Activated CD4-positive, alpha-beta T cell treated with anti-CD3 and anti-CD28 coated beads for 36 hours (primary cell): ENCODE measurements around the gene SERPINB10. TPM values are rescaled to one million over a fixed set of nuclear protein-coding genes. Genes with fewer than 3 reads are reported as not detected.

ENCODE experiments used
- ATAC-seq: fragments of 200-7000 bp; cut with Tn5 transposase; one replicate; pipeline ENCODE4 v1.10.0; 2021; ENCODE audit warnings: mild to moderate bottlenecking, moderate library complexity
- CTCF ChIA-PET: fragments of 350-600 bp; sonication (Branson Sonifier 250); formaldehyde crosslinking; loops from one replicate; lab custom pipeline; 2021; ENCODE audit warnings: antibody characterized with exemption; lab: Charles Lee
- POLR2A ChIA-PET: fragments of 350-600 bp; sonication (Branson Sonifier 250); formaldehyde crosslinking; loops from one replicate; lab custom pipeline; 2021; ENCODE audit warnings: antibody characterized with exemption, inconsistent platforms; lab: Charles Lee
- DNase-seq: peaks from one replicate; pipeline ENCODE4 v3.0.0-alpha.2; 2020
- H3K27ac Mint-ChIP-seq: one replicate; pipeline ENCODE4 v1.8.0; 2021; ENCODE audit warnings: mixed read lengths
- H3K27me3 Mint-ChIP-seq: one replicate; pipeline ENCODE4 v1.8.0; 2021; ENCODE audit warnings: mixed read lengths
- H3K36me3 Mint-ChIP-seq: one replicate; pipeline ENCODE4 v1.8.0; 2021; ENCODE audit warnings: low read depth, mixed read lengths
- H3K4me1 Mint-ChIP-seq: one replicate; pipeline ENCODE4 v1.8.0; 2021; ENCODE audit warnings: mixed read lengths
- H3K4me3 Mint-ChIP-seq: one replicate; pipeline ENCODE4 v1.8.0; 2021; ENCODE audit warnings: mild to moderate bottlenecking, moderate library complexity, mixed read lengths
- H3K9me3 Mint-ChIP-seq: one replicate; pipeline ENCODE4 v1.8.0; 2021; ENCODE audit warnings: low read depth, mixed read lengths
- intact Hi-C, 2 experiments: fragments of 100-400 bp; cut with DNase I in 1 of 2; cut with micrococcal nuclease in 1 of 2; formaldehyde crosslinking; loops; one replicate each; pipeline versions ENCODE4 v1.14.2 to v1.15.1; 2022 to 2024; cut with DNase I, micrococcal nuclease
- total RNA-seq, 2 experiments: library from RNA; stranded (reverse); gene quantifications; one replicate each; pipeline ENCODE4 v1.2.3, GENCODE V29; 2021

SERPINB10 gene
- total RNA-seq, 2 experiments from 2014 or later: not detected

- intact Hi-C loops: loop anchor here (1.0 to 2.0 kb wide), 6 partner anchors 11 to 791 kb away; partner anchors contain the start of gene SERPINB8 (in 1 of the 2)
- Mint-ChIP-seq H3K4me1 (peaks cover 43% of the 10 kb centered on the region), H3K27me3 (peaks cover 23% of the 10 kb centered on the region), H3K36me3 (peaks cover 15% of the 10 kb centered on the region), H3K4me3 (peak overlapping the region; percentile 7), H3K9me3 (peaks cover 5% of the 10 kb centered on the region), H3K27ac (peak overlapping the region; percentile 79)
- DNase-seq (peak; percentile 64), ATAC-seq (peak; percentile 53)
- POLR2A ChIA-PET: interaction anchor here (1.0 kb wide), 1 partner anchor 19 kb away, joined by 5 read pairs; no protein-coding TSS in a partner anchor
- CTCF ChIA-PET: interaction anchor here (0.7 to 1.0 kb wide), 4 partner anchors 8 to 42 kb away, joined by 3 to 5 read pairs (median 4); no protein-coding TSS in a partner anchor
Measured at GRCh38 chr18:63951302-63951705, 43.5 kb downstream of the SERPINB10 start.

- ChIA-PET CTCF (interaction anchor here (0.9 to 3.6 kb wide), 3 partner anchors 10 to 67 kb away, joined by 3 to 19 read pairs (median 3); partner anchors contain the start of gene SERPINB2), POLR2A (no interaction called here)
- Mint-ChIP-seq H3K4me3 (no peak overlapping the region), H3K27me3 (peaks cover 18% of the 10 kb centered on the region), H3K36me3 (peaks cover 15% of the 10 kb centered on the region), H3K27ac (no peak overlapping the region), H3K4me1 (peaks cover 28% of the 10 kb centered on the region), H3K9me3 (peaks cover 5% of the 10 kb centered on the region)
- intact Hi-C loops: no loop called here
- DNase-seq (no peak), ATAC-seq (no peak)
Measured at GRCh38 chr18:63953811-63954210, 46.1 kb downstream of the SERPINB10 start.

- Mint-ChIP-seq H3K27me3 (peaks cover 29% of the 10 kb centered on the region), H3K36me3 (peaks cover 15% of the 10 kb centered on the region), H3K4me3 (no peak overlapping the region), H3K9me3 (peaks cover under 1% of the 10 kb centered on the region), H3K27ac (no peak overlapping the region), H3K4me1 (peaks cover 8% of the 10 kb centered on the region)
- ChIA-PET CTCF (no interaction called here), POLR2A (no interaction called here)
- intact Hi-C loops: no loop called here
- DNase-seq (no peak), ATAC-seq (no peak)
Measured at GRCh38 chr18:63956755-63957154, 49.0 kb downstream of the SERPINB10 start.

GRCh38 chr18:63960891-63961290 is 53.1 kb downstream of the SERPINB10 start:
- peaks cover 7% of the 10 kb centered on the region for H3K4me1 Mint-ChIP-seq
- H3K27ac Mint-ChIP-seq: no peak overlapping the region
- intact Hi-C loops: no loop called here
- DNase-seq (no peak), ATAC-seq (no peak)
- POLR2A ChIA-PET: no interaction called here
- CTCF ChIA-PET: interaction anchor here (1.4 kb wide), 1 partner anchor 14 kb away, joined by 3 read pairs; no protein-coding TSS in a partner anchor
- H3K4me3 Mint-ChIP-seq: no peak overlapping the region
- H3K36me3 Mint-ChIP-seq: peaks cover 6% of the 10 kb centered on the region
- no peaks in the 10 kb centered on the region for H3K9me3 Mint-ChIP-seq
- H3K27me3 Mint-ChIP-seq: peaks cover 27% of the 10 kb centered on the region

- Mint-ChIP-seq H3K4me1 (peaks cover 7% of the 10 kb centered on the region), H3K4me3 (no peak overlapping the region), H3K9me3 (no peaks in the 10 kb centered on the region), H3K36me3 (peaks cover 4% of the 10 kb centered on the region), H3K27me3 (peaks cover 24% of the 10 kb centered on the region), H3K27ac (no peak overlapping the region)
- ATAC-seq (no peak), DNase-seq (no peak)
- ChIA-PET POLR2A (no interaction called here), CTCF (interaction anchor here (1.0 to 1.4 kb wide), 2 partner anchors 14 to 61 kb away, joined by 3 read pairs; no protein-coding TSS in a partner anchor)
- intact Hi-C loops: no loop called here
Measured at GRCh38 chr18:63961435-63961980, 53.8 kb downstream of the SERPINB10 start.

- CTCF ChIA-PET: interaction anchor here (0.6 to 2.0 kb wide), 3 partner anchors 28 to 975 kb away, joined by 3 to 7 read pairs (median 3); no protein-coding TSS in a partner anchor
Measured at GRCh38 chr18:63962137-63962536, 54.4 kb downstream of the SERPINB10 start.

GRCh38 chr18:63963615-63964256 is 56.0 kb downstream of the SERPINB10 start:
- intact Hi-C loops: no loop called here
- no peak overlapping the region for H3K27ac Mint-ChIP-seq
- DNase-seq: peak; percentile 65
- no peaks in the 10 kb centered on the region for H3K9me3 Mint-ChIP-seq
- peak; percentile 81 for ATAC-seq
- POLR2A ChIA-PET: no interaction called here
- no peak overlapping the region for H3K4me3 Mint-ChIP-seq
- H3K27me3 Mint-ChIP-seq: peaks cover 16% of the 10 kb centered on the region
- CTCF ChIA-PET: interaction anchor here (0.6 to 2.4 kb wide), 15 partner anchors 10 to 571 kb away, joined by 3 to 19 read pairs (median 5); no protein-coding TSS in a partner anchor
- peaks cover 4% of the 10 kb centered on the region for H3K36me3 Mint-ChIP-seq
- peaks cover 7% of the 10 kb centered on the region for H3K4me1 Mint-ChIP-seq

More at GRCh38 chr18:63962137-63962536, 54.4 kb downstream of the SERPINB10 start:
- intact Hi-C loops: loop anchor here in 1 of 2 experiments (1.0 kb wide), 1 partner anchor 11 kb away; no protein-coding TSS in a partner anchor
- peaks cover 19% of the 10 kb centered on the region for H3K27me3 Mint-ChIP-seq
- H3K27ac Mint-ChIP-seq: no peak overlapping the region
- H3K4me3 Mint-ChIP-seq: no peak overlapping the region
- no peaks in the 10 kb centered on the region for H3K9me3 Mint-ChIP-seq
- peaks cover 7% of the 10 kb centered on the region for H3K4me1 Mint-ChIP-seq
- no peak for DNase-seq
- peak; percentile 70 for ATAC-seq
- POLR2A ChIA-PET: no interaction called here
- H3K36me3 Mint-ChIP-seq: peaks cover 4% of the 10 kb centered on the region

- Mint-ChIP-seq H3K27me3 (peaks cover 10% of the 10 kb centered on the region), H3K4me3 (no peak overlapping the region), H3K27ac (no peak overlapping the region), H3K9me3 (no peaks in the 10 kb centered on the region), H3K4me1 (peaks cover 18% of the 10 kb centered on the region), H3K36me3 (peaks cover 4% of the 10 kb centered on the region)
- DNase-seq (no peak), ATAC-seq (no peak)
- intact Hi-C loops: no loop called here
- CTCF ChIA-PET: interaction anchor here (0.9 to 2.4 kb wide), 4 partner anchors 11 to 29 kb away, joined by 3 to 15 read pairs (median 6); no protein-coding TSS in a partner anchor
- POLR2A ChIA-PET: no interaction called here
Measured at GRCh38 chr18:63964908-63965307, 57.1 kb downstream of the SERPINB10 start.

GRCh38 chr18:63965716-63966330 is 58.1 kb downstream of the SERPINB10 start:
- ChIA-PET CTCF (interaction anchor here (0.9 kb wide), 1 partner anchor 10 kb away, joined by 3 read pairs; no protein-coding TSS in a partner anchor), POLR2A (no interaction called here)
- no peak for DNase-seq
- no peak overlapping the region for H3K27ac Mint-ChIP-seq
- ATAC-seq: no peak
- no peak overlapping the region for H3K4me3 Mint-ChIP-seq
- H3K9me3 Mint-ChIP-seq: no peaks in the 10 kb centered on the region
- peaks cover 4% of the 10 kb centered on the region for H3K36me3 Mint-ChIP-seq
- peaks cover 21% of the 10 kb centered on the region for H3K4me1 Mint-ChIP-seq
- H3K27me3 Mint-ChIP-seq: peaks cover 10% of the 10 kb centered on the region
- intact Hi-C loops: no loop called here

GRCh38 chr18:63969942-63970808 is 62.4 kb downstream of the SERPINB10 start, which contains the start of gene SERPINB8:
SERPINB8 (plus strand) TSS chr18:63970081; CDS start chr18:63978309, 8,228 bp downstream.
- ChIA-PET CTCF (no interaction called here), POLR2A (interaction anchor here (0.7 kb wide), 1 partner anchor 19 kb away, joined by 5 read pairs; no protein-coding TSS in a partner anchor)
- Mint-ChIP-seq H3K9me3 (no peaks in the 10 kb centered on the region), H3K27me3 (no peaks in the 10 kb centered on the region), H3K4me3 (peak within 1 kb of the TSS; percentile 85), H3K4me1 (peaks cover 38% of the 10 kb centered on the region), H3K27ac (peak within 1 kb of the TSS; percentile 92), H3K36me3 (no peaks in the 10 kb centered on the region)
- peak; percentile 90 for ATAC-seq
- peak; percentile 92 for DNase-seq
- intact Hi-C loops: loop anchor here (1.0 to 10.0 kb wide), 6 partner anchors 9 to 1445 kb away; partner anchors contain the start of genes KDSR (in 1 of the 2), VPS4B (in 1 of the 2) and ZCCHC2 (in 1 of the 2)
